Measurements from ENCODE around the gene ANO2.
A peak's percentile ranks its signal among the peaks of the same experiment; 100 is the strongest.

The ANO2 gene

GRCh38 chr12:5964913-5965900 is 20.1 kb upstream of the ANO2 start:
- DNase-seq = peak; percentile 63

- DNase-seq = peak; percentile 0
Measured at GRCh38 chr12:5963515-5963914, 18.5 kb upstream of the ANO2 start.

- no peak for DNase-seq
Measured at GRCh38 chr12:5960783-5961182, 15.7 kb upstream of the ANO2 start.

- DNase-seq = no peak
Measured at GRCh38 chr12:5956987-5957386, 11.9 kb upstream of the ANO2 start.

- DNase-seq = no peak
Measured at GRCh38 chr12:5954661-5955060, 9.6 kb upstream of the ANO2 start.

GRCh38 chr12:5953835-5954586 is 9.0 kb upstream of the ANO2 start:
- DNase-seq = no peak

GRCh38 chr12:5952031-5952430 is 7.0 kb upstream of the ANO2 start:
- DNase-seq = no peak

GRCh38 chr12:5948696-5949095 is 3.6 kb upstream of the ANO2 start:
- no peak for DNase-seq

GRCh38 chr12:5947006-5947405 is 1.9 kb upstream of the ANO2 start:
- DNase-seq = no peak

GRCh38 chr12:5946388-5946787 is 1.3 kb upstream of the ANO2 start:
- DNase-seq = no peak

GRCh38 chr12:5944688-5945070 is 380 bp downstream of the ANO2 start:
- DNase-seq = no peak

- no peak for DNase-seq
Measured at GRCh38 chr12:5944053-5944452, 1.0 kb downstream of the ANO2 start.

GRCh38 chr12:5941907-5942306 is 3.2 kb downstream of the ANO2 start:
- DNase-seq = no peak

- no peak for DNase-seq
Measured at GRCh38 chr12:5927732-5928516, 17.1 kb downstream of the ANO2 start.

GRCh38 chr12:5925646-5926045 is 19.4 kb downstream of the ANO2 start:
- DNase-seq = no peak

GRCh38 chr12:5924342-5924741 is 20.7 kb downstream of the ANO2 start:
- no peak for DNase-seq

- no peak for DNase-seq
Measured at GRCh38 chr12:5923751-5924150, 21.3 kb downstream of the ANO2 start.

- DNase-seq = peak; percentile 34
Measured at GRCh38 chr12:5923043-5923605, 21.9 kb downstream of the ANO2 start.

GRCh38 chr12:5921966-5922899 is 22.8 kb downstream of the ANO2 start:
- no peak for DNase-seq

GRCh38 chr12:5921027-5921909 is 23.8 kb downstream of the ANO2 start:
- DNase-seq = no peak
